BE2C (cell line): Measurements from ENCODE around the gene ATP10B.

ENCODE experiments used
- DNase-seq: peaks from one replicate; pipeline ENCODE4 v3.0.0-alpha.2; 2020
- H3K27me3 ChIP-seq: fragments of 250-450 bp; sonication (Bioruptor Pico); 2 replicates; pipeline ENCODE4 v1.5.1; 2020; ENCODE audit warnings: mild to moderate bottlenecking
- H3K36me3 ChIP-seq: fragments of 250-450 bp; sonication (Bioruptor Pico); 2 replicates; pipeline ENCODE4 v1.5.1; 2020; ENCODE audit warnings: mild to moderate bottlenecking
- H3K4me1 ChIP-seq: fragments of 250-450 bp; sonication (Bioruptor Pico); 2 replicates; pipeline ENCODE4 v1.5.1; 2020
- H3K4me3 ChIP-seq: 2 replicates; pipeline ENCODE4 v1.5.1; 2011; ENCODE audit warnings: low read depth, low read length
- H3K9me3 ChIP-seq: fragments of 250-450 bp; sonication (Bioruptor Pico); 2 replicates; pipeline ENCODE4 v1.5.1; 2020
- TF ChIP-seq, protein P1 (sequence below): IDR thresholded peaks from 2 replicates; pipeline ENCODE4 v1.5.1; 2012; ENCODE audit warnings: mild to moderate bottlenecking, low read depth, low read length

ATP10B gene

DNA sequence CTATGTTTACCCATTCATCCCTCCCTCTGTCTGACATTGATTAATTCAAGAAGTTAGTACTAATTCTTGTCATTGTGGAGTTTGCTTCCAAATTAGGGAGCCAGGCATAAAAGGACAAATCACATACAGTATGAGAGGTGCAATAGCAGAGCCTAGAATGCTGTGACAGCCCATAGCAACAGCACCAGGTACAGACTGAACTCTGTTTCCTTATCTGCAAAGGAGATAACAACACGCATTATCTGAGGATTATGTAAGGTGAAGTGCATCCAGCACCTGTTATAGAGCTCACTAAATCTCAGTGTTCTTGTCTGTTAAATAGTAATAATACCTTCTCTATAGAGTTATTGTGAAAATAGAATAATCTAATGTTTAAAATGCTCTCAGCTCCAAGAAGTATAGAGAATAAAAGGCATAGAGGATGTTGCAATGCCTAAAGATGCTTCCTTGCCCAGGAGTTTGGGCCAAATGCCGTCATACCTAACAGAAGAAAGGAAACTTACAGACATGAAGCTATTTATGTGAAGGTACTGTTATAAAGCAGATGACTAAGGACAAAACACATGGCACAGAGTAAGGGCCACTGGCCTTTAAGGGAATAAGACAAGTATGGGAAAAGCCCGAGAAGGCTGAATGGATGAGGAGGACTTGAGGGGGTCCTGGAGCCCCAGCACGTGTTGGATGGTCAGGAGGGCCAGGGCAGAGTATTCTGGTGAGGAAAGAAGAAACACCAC, 214.5 kb downstream of the ATP10B start:
- Histone ChIP-seq H3K9me3 (no peaks in the 10 kb centered on the region), H3K27me3 (no peaks in the 10 kb centered on the region), H3K4me1 (no peaks in the 10 kb centered on the region), H3K4me3 (no peak overlapping the region), H3K36me3 (no peaks in the 10 kb centered on the region)
- no peak for DNase-seq
- TF ChIP-seq, protein P1, sequence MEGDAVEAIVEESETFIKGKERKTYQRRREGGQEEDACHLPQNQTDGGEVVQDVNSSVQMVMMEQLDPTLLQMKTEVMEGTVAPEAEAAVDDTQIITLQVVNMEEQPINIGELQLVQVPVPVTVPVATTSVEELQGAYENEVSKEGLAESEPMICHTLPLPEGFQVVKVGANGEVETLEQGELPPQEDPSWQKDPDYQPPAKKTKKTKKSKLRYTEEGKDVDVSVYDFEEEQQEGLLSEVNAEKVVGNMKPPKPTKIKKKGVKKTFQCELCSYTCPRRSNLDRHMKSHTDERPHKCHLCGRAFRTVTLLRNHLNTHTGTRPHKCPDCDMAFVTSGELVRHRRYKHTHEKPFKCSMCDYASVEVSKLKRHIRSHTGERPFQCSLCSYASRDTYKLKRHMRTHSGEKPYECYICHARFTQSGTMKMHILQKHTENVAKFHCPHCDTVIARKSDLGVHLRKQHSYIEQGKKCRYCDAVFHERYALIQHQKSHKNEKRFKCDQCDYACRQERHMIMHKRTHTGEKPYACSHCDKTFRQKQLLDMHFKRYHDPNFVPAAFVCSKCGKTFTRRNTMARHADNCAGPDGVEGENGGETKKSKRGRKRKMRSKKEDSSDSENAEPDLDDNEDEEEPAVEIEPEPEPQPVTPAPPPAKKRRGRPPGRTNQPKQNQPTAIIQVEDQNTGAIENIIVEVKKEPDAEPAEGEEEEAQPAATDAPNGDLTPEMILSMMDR, result no peak

DNA sequence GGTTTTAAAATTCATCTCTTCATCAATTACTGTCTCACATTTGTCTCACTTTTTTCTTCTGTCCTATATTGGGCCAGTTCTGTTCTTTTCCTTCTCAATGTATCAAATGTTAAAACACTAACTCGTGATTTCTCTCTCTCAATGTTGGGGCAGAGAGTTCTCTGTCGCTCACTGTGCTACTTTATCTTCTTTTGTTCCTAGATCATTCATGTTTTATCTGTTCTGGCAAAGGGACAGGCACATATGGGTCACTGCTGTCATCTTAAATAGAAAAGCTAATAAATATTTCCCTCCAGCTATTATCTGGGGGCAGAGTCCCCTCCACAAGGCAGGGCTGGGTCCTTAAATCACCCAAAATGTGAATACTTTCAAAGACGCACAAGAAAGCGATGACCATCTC, 216.3 kb downstream of the ATP10B start:
- no peaks in the 10 kb centered on the region for H3K27me3 ChIP-seq
- TF ChIP-seq, protein P1, result no peak
- H3K9me3 ChIP-seq, result no peaks in the 10 kb centered on the region

DNA sequence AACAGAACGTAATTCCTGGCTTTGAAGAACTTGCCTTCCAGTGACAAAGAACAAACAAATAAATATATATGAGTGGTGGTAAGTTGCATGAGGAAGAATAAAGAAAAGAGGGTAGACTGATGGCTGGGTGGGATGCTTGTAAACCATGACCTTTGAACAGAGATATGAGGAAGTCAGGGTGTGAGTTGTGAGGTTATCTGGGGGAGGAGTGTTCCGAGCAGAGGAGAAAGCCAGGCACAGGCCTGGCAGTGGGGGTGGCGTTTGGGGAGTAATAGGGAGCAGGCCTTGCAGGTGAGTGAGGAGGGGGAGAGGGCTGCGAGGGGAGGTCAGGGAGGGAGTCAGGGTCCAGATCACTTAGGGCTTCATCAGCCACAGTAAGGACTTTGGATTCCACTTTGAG, 217.0 kb downstream of the ATP10B start:
- DNase-seq, result no peak
- H3K4me1 ChIP-seq, result no peaks in the 10 kb centered on the region
- no peaks in the 10 kb centered on the region for H3K36me3 ChIP-seq
- no peaks in the 10 kb centered on the region for H3K9me3 ChIP-seq
- no peaks in the 10 kb centered on the region for H3K27me3 ChIP-seq
- H3K4me3 ChIP-seq, result no peak overlapping the region
- TF ChIP-seq, protein P1, result no peak

More for the DNA sequence above, 216.3 kb downstream of the ATP10B start:
- Histone ChIP-seq H3K36me3 (no peaks in the 10 kb centered on the region), H3K4me3 (no peak overlapping the region), H3K4me1 (no peaks in the 10 kb centered on the region)
- DNase-seq, result no peak

DNA sequence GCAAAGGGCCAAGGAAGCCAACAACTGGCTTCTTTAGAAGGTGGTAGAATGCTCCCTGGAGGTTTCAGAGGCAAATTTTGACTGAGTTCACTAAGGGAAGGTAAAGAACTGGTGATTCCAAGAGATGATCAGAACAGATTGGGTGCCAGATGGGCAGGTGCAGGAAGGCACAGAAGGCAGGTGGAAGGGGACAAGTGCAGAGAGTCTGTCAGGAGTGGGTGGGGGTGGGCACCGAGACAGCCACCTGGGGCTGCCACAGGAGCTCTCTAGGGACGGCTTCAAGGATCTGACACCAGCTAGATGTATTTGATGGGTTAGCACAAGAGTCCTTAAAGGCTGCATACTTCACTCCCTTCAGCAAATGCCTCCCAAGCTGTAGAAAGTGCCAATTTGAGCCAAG, 223.0 kb downstream of the ATP10B start:
- DNase-seq, result no peak

DNA sequence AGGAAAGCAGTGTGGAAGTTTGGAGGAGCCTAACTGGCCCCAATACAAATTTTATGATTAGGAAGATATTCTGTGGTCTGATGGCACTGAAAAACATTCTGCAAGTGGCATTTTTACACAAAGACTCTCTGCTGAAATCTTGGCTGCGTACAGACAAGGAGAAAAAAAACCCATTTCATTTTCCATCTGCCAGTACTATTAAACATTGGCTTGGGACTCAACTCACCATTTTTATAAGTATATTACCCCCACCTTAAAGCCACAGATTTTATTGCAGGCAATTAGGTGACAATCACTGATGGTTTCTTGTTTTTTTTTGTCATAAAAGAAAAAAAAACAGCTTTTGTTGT, 223.4 kb downstream of the ATP10B start:
- H3K4me3 ChIP-seq, result no peak overlapping the region
- no peaks in the 10 kb centered on the region for H3K9me3 ChIP-seq
- DNase-seq, result no peak
- no peaks in the 10 kb centered on the region for H3K36me3 ChIP-seq
- H3K4me1 ChIP-seq, result no peaks in the 10 kb centered on the region
- no peaks in the 10 kb centered on the region for H3K27me3 ChIP-seq
- TF ChIP-seq, protein P1, result no peak

More for the DNA sequence above, 223.0 kb downstream of the ATP10B start:
- Histone ChIP-seq H3K4me1 (no peaks in the 10 kb centered on the region), H3K9me3 (no peaks in the 10 kb centered on the region), H3K27me3 (no peaks in the 10 kb centered on the region), H3K36me3 (no peaks in the 10 kb centered on the region), H3K4me3 (no peak overlapping the region)
- TF ChIP-seq, protein P1, result no peak

DNA sequence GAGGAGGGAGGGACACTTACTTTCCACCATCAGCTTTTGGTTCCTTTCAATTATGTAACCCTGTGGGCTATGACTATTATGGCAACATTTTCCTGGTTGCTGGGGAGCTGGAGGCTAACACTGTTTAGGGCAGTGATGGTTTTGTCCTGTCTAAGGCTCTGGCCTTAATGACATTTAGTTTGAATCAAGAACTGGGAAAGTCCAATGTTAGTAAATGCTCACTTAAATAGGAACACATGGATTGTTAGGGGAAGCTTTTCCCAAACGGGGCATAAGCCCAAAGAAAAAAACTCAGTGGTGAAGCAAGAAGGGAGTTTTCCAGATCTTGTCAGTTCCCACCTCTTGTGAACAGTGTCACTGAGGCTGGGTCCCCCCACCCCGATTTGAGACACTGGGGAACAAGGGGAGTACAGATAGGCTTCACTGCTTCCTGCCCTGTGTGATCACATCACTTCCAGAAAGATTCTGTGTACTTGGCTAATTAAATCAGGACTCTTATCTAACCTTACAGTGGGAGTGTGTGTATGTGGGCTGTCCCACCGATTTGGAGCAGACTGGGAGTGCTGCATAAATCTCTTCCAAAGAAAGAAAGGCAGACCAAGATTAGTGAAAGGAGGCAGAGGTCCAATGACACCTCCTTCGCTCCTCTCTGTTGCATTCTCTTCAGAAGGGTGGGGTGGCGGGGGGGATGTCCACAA, 223.9 kb downstream of the ATP10B start:
- Histone ChIP-seq H3K36me3 (no peaks in the 10 kb centered on the region), H3K27me3 (no peaks in the 10 kb centered on the region), H3K9me3 (no peaks in the 10 kb centered on the region), H3K4me1 (no peaks in the 10 kb centered on the region), H3K4me3 (no peak overlapping the region)
- no peak for DNase-seq
- TF ChIP-seq, protein P1, result no peak
